SKM-1 treated with dmso at 0.1 percent for 144 hours (cell line): ENCODE data around the gene BABAM1.

Experiments
- DNase-seq: peaks from one replicate; lab custom pipeline; 2025; ENCODE audit not compliant: unreplicated experiment; lab: John Stamatoyannopoulos, UW

BABAM1 gene

GRCh38 chr19:17321655-17322489 is 54.6 kb downstream of the BABAM1 start:
- DNase-seq, result no peak

GRCh38 chr19:17322854-17323253 is 55.6 kb downstream of the BABAM1 start:
- DNase-seq, result no peak

GRCh38 chr19:17323300-17323963 is 56.2 kb downstream of the BABAM1 start:
- DNase-seq, result no peak

DNA sequence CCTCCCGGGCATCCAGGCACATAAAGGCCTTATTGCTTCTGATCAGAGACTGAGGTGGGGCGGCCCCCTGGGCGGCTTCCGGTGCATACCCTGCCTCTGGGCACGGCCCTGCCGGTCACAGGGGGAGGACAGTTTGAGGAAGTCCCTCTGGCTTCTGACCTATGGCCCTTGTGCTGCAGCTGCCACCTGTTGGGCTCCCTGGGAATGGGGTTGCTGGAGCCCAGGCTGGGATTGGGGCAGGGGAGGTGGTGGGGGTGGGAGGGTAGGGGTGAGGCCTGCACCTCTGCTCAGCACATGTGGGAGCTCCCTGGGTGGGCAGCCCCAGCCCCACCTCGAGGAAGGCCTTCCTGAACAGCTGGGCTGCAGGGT is 56.7 kb downstream of the BABAM1 start:
- DNase-seq, result no peak

- no peak for DNase-seq
Measured at GRCh38 chr19:17324357-17325114, 57.3 kb downstream of the BABAM1 start.

- no peak for DNase-seq
Measured at GRCh38 chr19:17325133-17325532, 57.9 kb downstream of the BABAM1 start.

GRCh38 chr19:17325881-17326594 is 58.8 kb downstream of the BABAM1 start:
- DNase-seq, result no peak

GRCh38 chr19:17326595-17326966 is 59.3 kb downstream of the BABAM1 start:
- DNase-seq, result no peak

DNA sequence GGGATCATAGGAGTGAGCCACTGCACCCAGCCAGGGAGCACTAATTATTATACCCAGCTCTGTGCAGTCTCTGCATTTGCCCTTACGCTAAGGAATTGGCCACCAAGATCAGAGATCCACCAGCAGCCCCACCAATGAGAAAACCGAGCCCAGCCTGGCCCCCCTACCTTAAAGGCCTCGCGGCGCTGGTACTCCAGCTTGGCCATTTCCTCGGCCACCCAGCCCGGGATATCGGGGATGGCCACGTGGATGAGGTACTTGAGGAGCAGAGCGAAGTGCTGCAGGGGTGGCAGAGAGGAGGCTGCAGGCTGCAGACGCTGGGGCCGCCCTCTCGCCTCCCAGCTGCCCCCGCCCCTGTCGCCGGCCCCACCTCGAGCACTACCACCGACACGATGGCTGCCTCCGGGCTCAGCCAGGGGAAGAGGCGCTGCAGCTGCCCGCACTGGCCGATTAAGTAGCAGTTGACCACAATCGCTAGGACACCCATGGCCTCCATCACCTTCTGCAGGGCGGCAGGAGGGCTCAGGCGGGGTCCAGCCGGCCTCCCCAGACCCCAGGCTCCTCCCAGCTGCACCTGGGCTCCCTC is 59.9 kb downstream of the BABAM1 start:
- no peak for DNase-seq

- no peak for DNase-seq
Measured at GRCh38 chr19:17327654-17328516, 60.6 kb downstream of the BABAM1 start.
